22Rv1 (cell line): Measurements from ENCODE around the gene MRFAP1.
"Not testable (repeated sequence)": the region's sequence is repeated elsewhere in the genome, so short reads cannot be mapped to it uniquely, and the experiment has no call there.

Experiments
- CTCF ChIP-seq: fragments of 450-650 bp; IDR thresholded peaks from 2 replicates; pipeline ENCODE4 v1.5.1; 2017; ENCODE audit warnings: mild to moderate bottlenecking
- ZFX ChIP-seq: fragments of 450-650 bp; IDR thresholded peaks from 2 replicates; pipeline ENCODE4 v1.6.1; 2017; ENCODE audit warnings: antibody characterized with exemption, borderline replicate concordance

GRCh38 chr4:6673191-6673659 is 32.7 kb downstream of the MRFAP1 start:
- TF ChIP-seq CTCF, ZFX: not testable (repeated sequence)
